Measurements from ENCODE around the gene HBS1L. TPM values are rescaled to one million over a fixed set of nuclear protein-coding genes. Genes with fewer than 3 reads are reported as not detected.

Gene HBS1L
- total RNA-seq, 4 donors from 2014 or later, result 52.8 to 87.1 (median 70.7) TPM

DNA sequence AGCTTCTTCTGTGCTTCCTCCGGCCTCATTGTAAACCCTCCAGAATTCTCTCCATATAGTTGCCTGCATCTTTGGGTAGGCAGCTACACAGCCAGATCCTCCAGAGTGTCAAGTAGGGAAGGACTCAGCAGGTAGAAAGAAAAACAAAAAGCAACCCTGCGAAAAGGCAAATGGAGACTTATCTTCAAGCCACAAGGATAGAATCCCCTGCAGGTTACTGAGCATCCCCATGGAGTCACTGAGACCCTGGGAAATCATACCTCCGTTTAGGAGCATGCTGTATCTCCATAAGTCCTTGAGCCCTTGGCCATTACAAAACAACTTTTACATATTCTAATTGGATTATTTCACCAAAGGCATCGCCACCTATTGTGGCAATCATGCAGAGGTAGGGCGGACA, 133.3 kb downstream of the HBS1L start:
- intact Hi-C loops (cut with DNase I), result no loop called here
- Histone ChIP-seq H3K4me3 (replicated peaks in 1 of 3) (no peak overlapping the region), H3K36me3 (no peaks in the 10 kb centered on the region), H3K27ac (no peak overlapping the region), H3K9me3 (no peaks in the 10 kb centered on the region), H3K4me1 (no peaks in the 10 kb centered on the region), H3K27me3 (no peaks in the 10 kb centered on the region)
- no peak for DNase-seq
- TF ChIP-seq POLR2A (IDR thresholded peaks at IDR 0.05), result no peak
- TF ChIP-seq, protein P1, sequence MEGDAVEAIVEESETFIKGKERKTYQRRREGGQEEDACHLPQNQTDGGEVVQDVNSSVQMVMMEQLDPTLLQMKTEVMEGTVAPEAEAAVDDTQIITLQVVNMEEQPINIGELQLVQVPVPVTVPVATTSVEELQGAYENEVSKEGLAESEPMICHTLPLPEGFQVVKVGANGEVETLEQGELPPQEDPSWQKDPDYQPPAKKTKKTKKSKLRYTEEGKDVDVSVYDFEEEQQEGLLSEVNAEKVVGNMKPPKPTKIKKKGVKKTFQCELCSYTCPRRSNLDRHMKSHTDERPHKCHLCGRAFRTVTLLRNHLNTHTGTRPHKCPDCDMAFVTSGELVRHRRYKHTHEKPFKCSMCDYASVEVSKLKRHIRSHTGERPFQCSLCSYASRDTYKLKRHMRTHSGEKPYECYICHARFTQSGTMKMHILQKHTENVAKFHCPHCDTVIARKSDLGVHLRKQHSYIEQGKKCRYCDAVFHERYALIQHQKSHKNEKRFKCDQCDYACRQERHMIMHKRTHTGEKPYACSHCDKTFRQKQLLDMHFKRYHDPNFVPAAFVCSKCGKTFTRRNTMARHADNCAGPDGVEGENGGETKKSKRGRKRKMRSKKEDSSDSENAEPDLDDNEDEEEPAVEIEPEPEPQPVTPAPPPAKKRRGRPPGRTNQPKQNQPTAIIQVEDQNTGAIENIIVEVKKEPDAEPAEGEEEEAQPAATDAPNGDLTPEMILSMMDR (IDR thresholded peaks at IDR 0.05), result no peak
- WGBS, 2 donors, result 78 to 80% methylated on average over 5 of the region's 5 CpGs

DNA sequence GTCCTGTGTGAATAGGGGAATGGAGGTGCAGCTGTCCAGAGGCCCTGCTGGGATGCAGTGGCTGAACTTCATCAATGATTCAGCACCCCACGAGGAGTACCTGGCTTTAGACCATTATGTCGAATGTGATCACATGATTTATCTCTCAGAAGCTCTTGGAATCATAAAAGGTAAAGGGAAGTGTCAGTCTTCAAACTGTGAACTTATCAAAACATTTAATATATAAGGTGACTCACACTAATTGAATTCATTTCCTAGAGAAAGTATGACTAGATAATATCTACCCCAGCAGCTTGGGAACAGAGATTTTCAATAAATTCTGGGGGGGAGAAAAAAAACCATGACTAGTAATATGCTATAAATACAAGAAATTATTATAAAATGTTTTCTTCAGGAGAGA, 134.2 kb downstream of the HBS1L start:
- no peaks in the 10 kb centered on the region for H3K36me3 ChIP-seq
- no peak overlapping the region for H3K4me3 ChIP-seq (replicated peaks in 1 of 3)
- WGBS, 2 donors, result 71 to 85% methylated on average over 2 of the region's 2 CpGs
- H3K4me1 ChIP-seq, result no peaks in the 10 kb centered on the region
- no peaks in the 10 kb centered on the region for H3K27me3 ChIP-seq
- intact Hi-C loops (cut with DNase I), result no loop called here
- DNase-seq, result no peak
- TF ChIP-seq, protein P1 (IDR thresholded peaks at IDR 0.05), result no peak
- TF ChIP-seq POLR2A (IDR thresholded peaks at IDR 0.05), result no peak
- no peak overlapping the region for H3K27ac ChIP-seq
- H3K9me3 ChIP-seq, result no peaks in the 10 kb centered on the region

DNA sequence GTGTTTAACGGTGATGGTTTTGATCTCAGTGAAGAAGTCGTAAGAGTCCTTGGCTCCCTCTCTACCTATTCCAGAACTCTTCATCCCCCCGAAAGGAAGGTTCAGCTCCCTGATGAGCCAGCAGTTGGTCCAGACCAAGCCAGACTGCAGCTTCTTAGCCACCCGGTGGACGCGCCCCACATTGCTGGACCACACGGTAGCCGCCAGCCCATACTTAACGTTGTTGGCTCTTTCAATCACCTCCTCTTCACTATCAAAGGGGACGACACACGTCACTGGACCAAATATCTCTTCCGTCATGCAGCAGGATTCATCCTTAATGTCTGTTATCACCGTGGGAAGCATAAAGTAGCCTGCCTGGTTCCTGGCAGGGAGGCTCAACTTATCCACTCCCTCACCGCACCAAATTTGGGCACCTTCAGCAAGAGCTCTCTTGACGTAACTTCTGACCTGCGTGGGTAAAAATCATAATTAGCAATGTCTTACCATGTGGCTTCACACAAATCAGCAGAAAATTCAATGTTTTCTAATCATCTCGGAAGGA, 136.1 kb downstream of the HBS1L start:
- intact Hi-C loops (cut with DNase I), result no loop called here
- WGBS, 2 donors, result 93 to 97% methylated on average over 17 of the region's 17 CpGs
- Histone ChIP-seq H3K27me3 (no peaks in the 10 kb centered on the region), H3K4me1 (no peaks in the 10 kb centered on the region), H3K4me3 (replicated peaks in 1 of 3) (no peak overlapping the region), H3K36me3 (no peaks in the 10 kb centered on the region), H3K9me3 (no peaks in the 10 kb centered on the region), H3K27ac (no peak overlapping the region)
- no peak for DNase-seq
- TF ChIP-seq POLR2A (IDR thresholded peaks at IDR 0.05), result no peak
- TF ChIP-seq, protein P1 (IDR thresholded peaks at IDR 0.05), result no peak

DNA sequence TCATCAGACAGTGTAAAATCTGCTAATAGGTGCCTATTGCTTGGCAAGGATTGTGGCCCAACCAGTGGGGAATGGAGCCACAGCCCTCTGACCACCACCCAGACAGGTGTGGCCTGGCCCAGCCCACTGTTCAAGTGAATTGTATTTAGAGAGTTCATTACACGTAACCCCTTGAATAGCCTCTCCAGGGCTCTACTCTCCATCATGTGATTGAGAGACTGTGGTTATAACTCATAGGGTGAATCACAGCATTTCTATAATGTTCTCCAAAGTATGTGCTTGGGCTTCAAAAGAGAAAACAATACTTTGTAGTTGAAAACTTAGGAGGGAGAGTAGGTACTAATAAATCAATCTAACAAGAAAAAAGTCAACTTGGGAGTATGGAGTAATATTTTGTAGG, 143.1 kb downstream of the HBS1L start:
- intact Hi-C loops (cut with DNase I), result no loop called here
- Histone ChIP-seq H3K4me1 (no peaks in the 10 kb centered on the region), H3K4me3 (replicated peaks in 1 of 3) (no peak overlapping the region), H3K9me3 (no peaks in the 10 kb centered on the region), H3K27ac (no peak overlapping the region), H3K36me3 (no peaks in the 10 kb centered on the region), H3K27me3 (no peaks in the 10 kb centered on the region)
- WGBS, 2 donors, result 91 to 96% methylated on average over 1 of the region's 1 CpG
- TF ChIP-seq POLR2A (IDR thresholded peaks at IDR 0.05), result no peak
- TF ChIP-seq, protein P1 (IDR thresholded peaks at IDR 0.05), result no peak
- no peak for DNase-seq

DNA sequence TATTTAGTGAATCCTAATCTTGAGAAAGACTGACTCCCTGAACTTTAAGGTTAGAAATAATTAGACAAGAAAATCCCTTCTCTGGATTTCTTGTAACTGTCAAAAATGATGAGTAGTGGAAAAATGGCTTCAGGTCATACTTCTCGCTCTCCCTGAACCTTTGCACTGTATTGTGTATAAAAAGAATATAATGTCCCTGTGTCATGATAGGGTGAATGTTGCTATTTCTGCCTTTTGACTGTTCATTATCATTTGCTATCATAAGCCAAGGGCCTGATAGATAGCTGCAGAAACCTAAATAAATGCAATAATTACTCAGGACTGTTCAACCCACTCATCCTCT, 144.1 kb downstream of the HBS1L start:
- Histone ChIP-seq H3K4me1 (no peaks in the 10 kb centered on the region), H3K36me3 (no peaks in the 10 kb centered on the region), H3K4me3 (replicated peaks in 1 of 3) (no peak overlapping the region), H3K27me3 (no peaks in the 10 kb centered on the region), H3K9me3 (no peaks in the 10 kb centered on the region), H3K27ac (no peak overlapping the region)
- intact Hi-C loops (cut with DNase I), result no loop called here
- TF ChIP-seq, protein P1 (IDR thresholded peaks at IDR 0.05), result no peak
- WGBS, 2 donors, result 83 to 90% methylated on average over 1 of the region's 1 CpG
- no peak for DNase-seq

Small RNA genes lying within 50 kb of the gene (microRNA-seq; reads per million reads assigned to microRNA genes)
- gene MIR3662, result not detected

Other genes with a start within 250 kb of the HBS1L start
- gene ALDH8A1, start 104.7 kb downstream of the HBS1L start, total RNA-seq, result under 1 TPM in 3 of 4 donors, not detected in 1; 0.13 to 0.54 (median 0.33) TPM
- gene MYB, start 126.5 kb upstream of the HBS1L start, total RNA-seq, result under 1 TPM in 1 of 4 donors, not detected in 3; 0.75 TPM

All from thyroid gland (tissue), 4 donors.